Measurements from ENCODE around the gene WWTR1. TPM values are rescaled to one million over a fixed set of nuclear protein-coding genes. Genes with fewer than 3 reads are reported as not detected.

The WWTR1 gene
- total RNA-seq, 1 donor = 205 TPM

DNA sequence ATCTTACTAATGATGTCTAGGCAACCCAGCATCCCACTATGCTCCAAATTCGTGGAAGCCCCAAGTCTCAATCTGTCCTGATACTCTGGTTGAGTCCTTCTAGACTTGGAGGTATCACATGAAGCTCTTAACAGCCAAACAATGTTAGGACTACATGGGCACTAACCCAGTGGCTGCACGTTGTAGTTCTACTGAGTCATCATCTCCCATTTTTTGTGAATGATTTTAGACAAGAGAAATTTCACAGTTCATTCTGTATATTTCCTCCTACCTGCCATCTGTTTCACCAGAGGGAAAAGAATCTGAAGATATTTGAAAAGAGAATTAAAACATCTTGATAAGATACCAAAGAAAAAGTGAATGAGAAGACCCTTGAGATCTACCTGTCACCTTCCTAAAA lies 9.8 kb upstream of the WWTR1 start:
- H3K4me3 ChIP-seq (ENCODE audit: low read depth, low read length) = no peak overlapping the region
- DNase-seq (ENCODE audit: low read depth) = no peak
- TF ChIP-seq, protein P1, sequence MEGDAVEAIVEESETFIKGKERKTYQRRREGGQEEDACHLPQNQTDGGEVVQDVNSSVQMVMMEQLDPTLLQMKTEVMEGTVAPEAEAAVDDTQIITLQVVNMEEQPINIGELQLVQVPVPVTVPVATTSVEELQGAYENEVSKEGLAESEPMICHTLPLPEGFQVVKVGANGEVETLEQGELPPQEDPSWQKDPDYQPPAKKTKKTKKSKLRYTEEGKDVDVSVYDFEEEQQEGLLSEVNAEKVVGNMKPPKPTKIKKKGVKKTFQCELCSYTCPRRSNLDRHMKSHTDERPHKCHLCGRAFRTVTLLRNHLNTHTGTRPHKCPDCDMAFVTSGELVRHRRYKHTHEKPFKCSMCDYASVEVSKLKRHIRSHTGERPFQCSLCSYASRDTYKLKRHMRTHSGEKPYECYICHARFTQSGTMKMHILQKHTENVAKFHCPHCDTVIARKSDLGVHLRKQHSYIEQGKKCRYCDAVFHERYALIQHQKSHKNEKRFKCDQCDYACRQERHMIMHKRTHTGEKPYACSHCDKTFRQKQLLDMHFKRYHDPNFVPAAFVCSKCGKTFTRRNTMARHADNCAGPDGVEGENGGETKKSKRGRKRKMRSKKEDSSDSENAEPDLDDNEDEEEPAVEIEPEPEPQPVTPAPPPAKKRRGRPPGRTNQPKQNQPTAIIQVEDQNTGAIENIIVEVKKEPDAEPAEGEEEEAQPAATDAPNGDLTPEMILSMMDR (IDR thresholded peaks at IDR 0.05; ENCODE audit: insufficient read depth, low read length) = no peak

DNA sequence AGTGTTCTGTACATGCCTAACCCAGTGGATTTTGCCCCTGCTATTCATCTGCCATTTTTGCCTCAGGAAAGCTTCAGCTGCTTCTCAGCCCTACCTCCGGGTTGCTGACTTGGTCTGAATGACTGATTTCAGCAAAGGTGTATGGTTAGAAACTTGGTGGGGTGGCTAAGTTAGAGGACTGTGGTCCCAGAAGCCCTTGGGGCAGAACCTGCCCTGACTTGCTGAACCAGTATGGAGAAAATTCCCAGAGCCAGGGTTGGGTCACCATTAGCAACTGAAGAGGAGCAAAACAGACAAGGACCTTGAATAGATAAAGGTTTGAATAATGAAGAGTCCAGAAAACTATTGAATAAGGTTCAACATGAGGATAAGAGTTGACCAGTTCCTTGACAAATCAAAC lies 6.1 kb upstream of the WWTR1 start:
- H3K4me3 ChIP-seq (ENCODE audit: low read depth, low read length) = no peak overlapping the region

DNA sequence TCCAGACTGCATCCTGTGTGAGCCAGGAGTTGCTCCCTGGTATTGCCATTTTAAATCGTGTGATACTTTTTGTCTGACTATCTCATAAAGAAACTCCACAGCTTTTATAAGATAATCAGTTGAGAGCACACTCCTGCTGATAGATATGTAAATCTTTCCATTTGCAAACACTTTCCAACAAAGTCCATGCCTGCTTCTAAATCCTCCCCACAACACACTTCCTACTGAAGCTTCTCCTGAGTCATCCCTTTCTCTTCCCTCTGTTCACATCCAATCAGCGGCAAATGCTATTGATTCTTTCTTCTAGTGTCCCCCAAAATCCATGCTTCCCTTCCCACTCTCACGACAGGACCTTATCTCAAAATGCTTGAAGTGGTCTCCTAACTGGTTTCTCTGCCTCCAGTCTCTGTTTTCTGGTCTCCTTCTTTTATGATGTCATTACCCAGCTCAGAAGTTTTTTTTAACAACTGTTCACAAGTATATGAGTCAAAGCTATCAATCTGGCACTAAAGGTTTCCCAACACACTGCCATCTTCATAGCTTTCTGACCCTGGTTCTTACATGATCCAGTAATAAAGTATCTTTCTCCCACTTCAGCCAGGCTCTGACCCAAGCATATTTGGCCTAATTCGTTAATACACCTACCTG lies 4.5 kb upstream of the WWTR1 start:
- H3K4me3 ChIP-seq (ENCODE audit: low read depth, low read length) = no peak overlapping the region
- TF ChIP-seq, protein P1 (IDR thresholded peaks at IDR 0.05; ENCODE audit: insufficient read depth, low read length) = no peak
- no peak for DNase-seq (ENCODE audit: low read depth)

More for the DNA sequence above, 6.1 kb upstream of the WWTR1 start:
- DNase-seq (ENCODE audit: low read depth) = no peak
- TF ChIP-seq, protein P1 (IDR thresholded peaks at IDR 0.05; ENCODE audit: insufficient read depth, low read length) = no peak

DNA sequence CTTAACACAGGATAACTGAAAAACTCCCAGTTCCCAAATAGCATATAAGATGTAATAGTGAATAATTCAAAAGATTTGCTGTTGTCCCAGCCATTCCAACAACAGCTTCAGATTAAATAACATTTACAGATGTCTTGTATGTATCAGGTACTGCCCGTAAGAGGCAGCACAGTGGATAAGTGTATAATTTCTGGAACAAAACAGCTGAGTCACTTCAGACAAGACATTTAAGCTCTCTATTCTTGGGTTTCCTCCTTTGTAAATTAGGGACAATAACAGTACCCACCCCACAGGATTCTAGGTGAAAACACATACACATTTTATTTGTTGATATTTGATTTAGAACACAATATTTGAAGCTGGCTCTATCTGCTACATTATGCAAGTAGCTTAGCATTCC lies 2.6 kb upstream of the WWTR1 start:
- TF ChIP-seq, protein P1 (IDR thresholded peaks at IDR 0.05; ENCODE audit: insufficient read depth, low read length) = no peak
- no peak overlapping the region for H3K4me3 ChIP-seq (ENCODE audit: low read depth, low read length)
- DNase-seq (ENCODE audit: low read depth) = no peak

DNA sequence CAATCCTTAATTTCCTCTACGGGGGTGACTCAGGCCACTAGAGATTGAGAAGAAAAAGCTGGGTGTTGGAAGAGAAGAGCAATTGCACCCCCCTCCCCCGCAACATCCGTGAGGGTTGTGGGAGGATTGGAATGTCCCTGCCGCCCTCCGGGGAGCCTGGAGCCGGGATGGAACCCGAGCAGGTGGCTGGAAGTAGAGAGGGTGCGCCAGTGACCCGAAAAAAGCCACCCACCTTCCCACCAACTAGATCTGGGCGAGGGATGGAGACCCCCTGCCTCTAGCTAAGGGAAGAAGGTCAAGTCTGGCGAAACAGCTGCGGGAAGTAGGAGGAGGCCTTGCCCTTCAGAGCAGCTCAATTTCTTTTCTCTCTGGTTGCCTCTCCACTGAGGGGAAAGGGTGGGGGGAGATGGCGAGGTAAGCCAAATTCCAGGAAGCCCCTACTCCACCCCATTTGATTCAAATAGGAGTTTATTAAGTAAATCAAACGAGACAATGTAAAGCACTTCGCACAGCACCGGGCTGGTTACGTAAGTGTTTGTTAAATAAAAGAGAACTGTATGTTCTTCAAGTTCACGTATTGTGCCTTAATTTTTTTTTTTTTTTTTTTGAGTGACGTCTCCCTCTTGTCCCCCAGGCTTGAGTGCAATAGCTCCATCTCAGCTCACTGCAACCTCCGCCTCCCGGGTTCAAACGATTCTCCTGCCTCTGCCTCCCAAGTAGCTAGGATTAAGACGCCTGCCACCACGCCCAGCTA lies 1.1 kb upstream of the WWTR1 start:
- DNase-seq (ENCODE audit: low read depth) = no peak
- H3K4me3 ChIP-seq (ENCODE audit: low read depth, low read length) = peak overlapping the region; percentile 98
- TF ChIP-seq, protein P1 (IDR thresholded peaks at IDR 0.05; ENCODE audit: insufficient read depth, low read length) = no peak

DNA sequence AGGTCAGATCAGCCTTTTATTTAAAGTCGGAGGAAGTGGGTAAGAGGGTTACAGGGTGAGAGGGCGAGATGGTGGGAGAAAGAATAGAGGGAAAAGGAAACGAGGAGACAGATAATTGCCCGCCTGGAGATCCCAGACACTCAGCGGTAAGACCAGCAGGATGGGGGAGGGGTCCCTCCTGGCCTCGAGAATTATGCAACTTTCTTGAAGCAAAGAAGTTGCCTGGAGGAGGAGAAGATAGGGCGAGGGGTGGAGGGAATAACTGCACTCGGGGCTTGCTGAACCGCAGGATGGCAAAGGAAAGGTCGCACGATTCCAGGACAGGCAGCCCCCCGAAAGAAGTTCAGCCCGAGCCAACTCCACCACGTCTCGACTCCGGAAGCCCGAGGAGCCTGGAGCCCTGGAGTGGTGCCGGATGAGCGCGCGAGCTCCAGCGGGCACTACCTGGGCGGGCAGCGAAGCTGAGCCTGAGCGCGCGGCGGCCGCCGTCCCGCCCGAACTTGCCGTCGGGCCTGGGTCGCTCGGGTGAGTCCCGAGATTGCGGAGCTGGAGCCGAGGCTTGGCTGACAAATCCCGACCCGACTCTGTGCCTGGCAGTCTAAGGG lies 402 bp downstream of the WWTR1 start:
- TF ChIP-seq, protein P1 (IDR thresholded peaks at IDR 0.05; ENCODE audit: insufficient read depth, low read length) = no peak
- H3K4me3 ChIP-seq (ENCODE audit: low read depth, low read length) = peak overlapping the region; percentile 98
- DNase-seq (ENCODE audit: low read depth) = peak; percentile 70
